K562 (cell line): ENCODE results near the gene PPFIA3. TPM values are rescaled to one million over a fixed set of nuclear protein-coding genes. Genes with fewer than 3 reads are reported as not detected.

ENCODE experiments used
- CBX3 ChIP-seq, 2 experiments: IDR thresholded peaks; 1 replicate in 1 of 2; 2 replicates in 1 of 2; pipeline ENCODE4 v1.6.1; 2012; ENCODE audit warnings: inconsistent platforms in 2 of 2, low read length in 2 of 2, borderline replicate concordance in 1 of 2, control low read depth in 1 of 2
- CREM ChIP-seq: IDR thresholded peaks from 2 replicates; pipeline ENCODE4 v1.6.1; 2014; ENCODE audit warnings: antibody characterized with exemption, low read depth
- CXXC5 ChIP-seq: fragments of 250-450 bp; sonication (Bioruptor Pico); IDR thresholded peaks from 2 replicates; pipeline ENCODE4 v1.8.0; 2022; ENCODE audit warnings: inconsistent platforms, mild to moderate bottlenecking, moderate library complexity
- DNMT1 ChIP-seq: fragments of 450-650 bp; IDR thresholded peaks from 2 replicates; pipeline ENCODE4 v1.6.1; 2016; ENCODE audit warnings: antibody characterized with exemption, mild to moderate bottlenecking
- HMGXB4 ChIP-seq: sonication (generic); formaldehyde crosslinking; IDR thresholded peaks from 2 replicates; pipeline ENCODE4 v1.8.1; 2023; ENCODE audit warnings: mild to moderate bottlenecking, missing genetic modification reagents
- IRF2 ChIP-seq: sonication (generic); formaldehyde crosslinking; IDR thresholded peaks from 2 replicates; pipeline ENCODE4 v1.8.1; 2022; ENCODE audit warnings: mild to moderate bottlenecking, missing genetic modification reagents
- JUND ChIP-seq, 2 experiments: IDR thresholded peaks; 2 replicates in 1 of 2; 3 replicates in 1 of 2; pipeline ENCODE4 v1.6.1; 2011; ENCODE audit warnings: borderline replicate concordance in 2 of 2, low read depth in 2 of 2, low read length in 2 of 2, improper control_type of control experiment in 1 of 2, missing biosample characterization in 1 of 2, missing genetic modification characterization in 1 of 2, missing genetic modification reagents in 1 of 2
- NRF1 ChIP-seq, 2 experiments: fragments of 450-650 bp; IDR thresholded peaks in 1 of 2; conservative IDR thresholded peaks in 1 of 2; 2 replicates each; pipeline ENCODE4 v1.6.1; 2014; ENCODE audit warnings: mild to moderate bottlenecking in 2 of 2
- PHB ChIP-seq: fragments of 250-450 bp; sonication (Bioruptor Pico); IDR thresholded peaks from 2 replicates; pipeline ENCODE4 v1.5.0; 2021
- RERE ChIP-seq: sonication (generic); formaldehyde crosslinking; IDR thresholded peaks from 2 replicates; pipeline ENCODE4 v1.8.0; 2023; ENCODE audit warnings: missing genetic modification reagents, mild to moderate bottlenecking, borderline replicate concordance
- SMC3 ChIP-seq: conservative IDR thresholded peaks from 2 replicates; pipeline ENCODE4 v1.6.1; 2011; ENCODE audit warnings: low read depth, low read length, improper control_type of control experiment; ENCODE audit not compliant: insufficient read depth
- SP2 ChIP-seq: IDR thresholded peaks from 2 replicates; pipeline ENCODE4 v1.6.1; 2011; ENCODE audit warnings: mild to moderate bottlenecking, low read depth, low read length, moderate library complexity; ENCODE audit not compliant: poor library complexity, severe bottlenecking; ENCODE audit errors: extremely low read depth
- XRCC4 ChIP-seq: IDR thresholded peaks from one replicate; pipeline ENCODE4 v1.6.1; 2011; ENCODE audit not compliant: insufficient read depth, insufficient read length; ENCODE audit errors: extremely low read depth
- ZBTB12 ChIP-seq: fragments of 250-450 bp; sonication (Bioruptor Pico); IDR thresholded peaks from 2 replicates; pipeline ENCODE4 v1.4.0; 2020
- ZFX ChIP-seq: sonication (generic); formaldehyde crosslinking; IDR thresholded peaks from 2 replicates; pipeline ENCODE4 v1.8.0; 2022; ENCODE audit warnings: mild to moderate bottlenecking, missing genetic modification reagents, moderate library complexity
- ZNF143 ChIP-seq: sonication (generic); formaldehyde crosslinking; IDR thresholded peaks from 2 replicates; pipeline ENCODE4 v1.9.0; 2022; ENCODE audit warnings: mild to moderate bottlenecking, missing genetic modification reagents
- ZNF165 ChIP-seq: fragments of 250-450 bp; sonication (Bioruptor Pico); IDR thresholded peaks from 2 replicates; pipeline ENCODE4 v1.4.0; 2020; ENCODE audit warnings: borderline replicate concordance
- ZNF830 ChIP-seq: fragments of 250-450 bp; sonication (Bioruptor Pico); IDR thresholded peaks from 2 replicates; pipeline ENCODE4 v1.5.0; 2021; ENCODE audit warnings: mild to moderate bottlenecking
- polyA plus RNA-seq, 8 experiments: library from polyadenylated mRNA; depleted of rRNA in 4 of 8; stranded (reverse) in 5 of 8; unstranded in 3 of 8; fragments of >200 nt; fragmentation: Nextera tagmentation in 2 of 8; fragmentation: Illumina TruSeq in 1 of 8; extraction: Ambion mirVana in 2 of 8; extraction: Trizol in 1 of 8; gene quantifications; 2 replicates each; pipeline versions ENCODE4 v1.2.1 to v1.2.3, GENCODE V29; 2011 to 2014; ENCODE audit warnings: inconsistent platforms in 1 of 8, missing spikeins in 1 of 8
- total RNA-seq, 7 experiments: library from RNA; depleted of rRNA in 6 of 7; stranded (reverse); fragments of >200 nt in 6 of 7; fragmentation: Illumina TruSeq in 2 of 7; extraction: Trizol in 2 of 7; gene quantifications; 2 replicates each; pipeline versions ENCODE4 v1.2.1 to v1.2.3, GENCODE V29; 2011 to 2021; ENCODE audit warnings: low replicate concordance in 1 of 7

Gene PPFIA3
- total and polyA plus RNA-seq, 9 of the 15 experiments (the other 6 are each of a cell fraction or from before 2014, with no cell fraction given) = 0.10 to 53.0 (median 17.6) TPM

- TF ChIP-seq JUND (IDR thresholded peaks at IDR 0.05; ENCODE audit: borderline replicate concordance, low read depth, low read length) = peak; percentile 87
- peak; percentile 91; the same call in 2 of the 3 replicates for TF ChIP-seq JUND (tag; IDR thresholded peaks at IDR 0.05; ENCODE audit: borderline replicate concordance, low read depth, low read length)
- no peak for TF ChIP-seq DNMT1
- TF ChIP-seq NRF1 (conservative IDR thresholded peaks at IDR 0.05 in 1 of 2, IDR thresholded peaks at IDR 0.05 in 1 of 2) = peak; percentile 83 to 86
- TF ChIP-seq ZNF165 (CRISPR knock-in tag) = no peak
- TF ChIP-seq CXXC5 (CRISPR knock-in tag) = peak; percentile 94
- TF ChIP-seq IRF2 = no peak
- TF ChIP-seq ZFX (CRISPR knock-in tag) = peak; percentile 93
- TF ChIP-seq RERE (CRISPR knock-in tag) = peak; percentile 87
- no peak for TF ChIP-seq SMC3
- no peak for TF ChIP-seq ZNF830 (CRISPR knock-in tag)
- TF ChIP-seq ZBTB12 (CRISPR knock-in tag) = no peak
- TF ChIP-seq SP2 = peak; percentile 67
- no peak for TF ChIP-seq ZNF143
- TF ChIP-seq CBX3 (IDR thresholded peaks at IDR 0.05; ENCODE audit: borderline replicate concordance in 1 of 2, low read length in 2 of 2) = peak in 1 of 2 experiments; percentile 57; a peak in 1 of 3 replicates
- peak; percentile 91; the same call in 1 of the 2 replicates for TF ChIP-seq PHB (CRISPR knock-in tag)
- TF ChIP-seq HMGXB4 (CRISPR knock-in tag) = peak; percentile 76
- no peak for TF ChIP-seq XRCC4
- peak; percentile 83 for TF ChIP-seq CREM
Measured at GRCh38 chr19:49118565-49119410, 556 bp upstream of the PPFIA3 start, which contains the start of gene C19orf73 (continued).
